WERI-Rb-1 (cell line): ENCODE data around the gene NIPAL3.

Experiments used
- DNase-seq: peaks from one replicate; pipeline ENCODE4 v3.0.0-alpha.2; 2020
- H3K27ac ChIP-seq: fragments of 250-450 bp; sonication (Bioruptor Pico); 2 replicates; pipeline ENCODE4 v1.5.1; 2020; ENCODE audit warnings: mild to moderate bottlenecking, moderate library complexity
- H3K27me3 ChIP-seq: fragments of 250-450 bp; sonication (Bioruptor Pico); 2 replicates; pipeline ENCODE4 v1.5.1; 2021; ENCODE audit warnings: mild to moderate bottlenecking, low read depth, moderate library complexity; ENCODE audit not compliant: insufficient read depth, severe bottlenecking
- H3K36me3 ChIP-seq: fragments of 250-450 bp; sonication (Bioruptor Pico); 2 replicates; pipeline ENCODE4 v1.5.1; 2020; ENCODE audit warnings: mild to moderate bottlenecking, moderate library complexity
- H3K4me3 ChIP-seq: 2 replicates; pipeline ENCODE4 v1.5.1; 2011; ENCODE audit warnings: low read depth, mild to moderate bottlenecking, control low read depth, low read length
- H3K9me3 ChIP-seq: fragments of 250-450 bp; sonication (Bioruptor Pico); 2 replicates; pipeline ENCODE4 v1.5.1; 2021; ENCODE audit warnings: mild to moderate bottlenecking, moderate library complexity; ENCODE audit not compliant: severe bottlenecking
- TF ChIP-seq, protein P1 (sequence below): IDR thresholded peaks from 2 replicates; pipeline ENCODE4 v1.5.1; 2011; ENCODE audit warnings: low read depth, mild to moderate bottlenecking, control low read depth, inconsistent platforms, low read length

The NIPAL3 gene

DNA sequence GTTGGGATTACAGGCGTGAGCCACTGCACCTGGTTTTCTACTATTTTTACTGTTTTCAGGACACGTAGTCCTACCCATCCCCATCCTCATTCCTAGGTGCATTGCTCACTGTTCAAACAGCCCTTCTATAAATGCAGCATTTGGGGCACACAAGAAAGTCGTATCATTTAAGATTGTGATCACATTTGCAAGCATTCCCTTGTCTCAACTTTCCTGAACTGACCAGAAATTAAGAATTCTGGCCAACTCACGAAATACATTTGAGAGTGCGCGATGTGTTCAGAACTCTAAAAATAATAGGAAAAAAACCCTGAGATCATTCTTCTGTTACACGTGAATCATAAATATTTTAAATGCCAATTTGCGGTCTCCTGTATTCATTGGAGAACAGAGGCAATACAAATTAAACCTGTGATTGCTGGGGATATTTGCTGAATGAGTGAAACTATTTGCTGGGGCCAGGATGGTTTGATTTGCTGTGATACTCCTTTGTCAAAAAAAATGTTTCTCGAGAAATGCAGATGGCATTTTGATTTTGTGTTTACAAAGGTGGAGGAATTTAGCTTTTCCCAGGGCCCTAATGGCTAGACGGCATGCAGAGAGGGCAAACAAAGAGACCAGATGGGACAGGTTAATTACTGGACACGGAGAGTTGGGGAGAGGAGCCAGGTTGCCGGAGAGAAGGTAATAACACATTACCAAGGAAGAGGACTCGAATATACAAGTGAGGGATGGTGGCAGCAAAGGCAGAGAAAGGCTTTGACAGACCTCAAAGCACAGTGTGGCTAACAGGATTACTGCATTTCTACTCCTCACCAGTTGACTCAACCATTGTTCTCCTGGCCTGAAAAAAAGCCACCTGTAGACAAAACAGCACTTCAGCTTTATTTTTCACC, 40.5 kb upstream of the NIPAL3 start:
- TF ChIP-seq, protein P1, sequence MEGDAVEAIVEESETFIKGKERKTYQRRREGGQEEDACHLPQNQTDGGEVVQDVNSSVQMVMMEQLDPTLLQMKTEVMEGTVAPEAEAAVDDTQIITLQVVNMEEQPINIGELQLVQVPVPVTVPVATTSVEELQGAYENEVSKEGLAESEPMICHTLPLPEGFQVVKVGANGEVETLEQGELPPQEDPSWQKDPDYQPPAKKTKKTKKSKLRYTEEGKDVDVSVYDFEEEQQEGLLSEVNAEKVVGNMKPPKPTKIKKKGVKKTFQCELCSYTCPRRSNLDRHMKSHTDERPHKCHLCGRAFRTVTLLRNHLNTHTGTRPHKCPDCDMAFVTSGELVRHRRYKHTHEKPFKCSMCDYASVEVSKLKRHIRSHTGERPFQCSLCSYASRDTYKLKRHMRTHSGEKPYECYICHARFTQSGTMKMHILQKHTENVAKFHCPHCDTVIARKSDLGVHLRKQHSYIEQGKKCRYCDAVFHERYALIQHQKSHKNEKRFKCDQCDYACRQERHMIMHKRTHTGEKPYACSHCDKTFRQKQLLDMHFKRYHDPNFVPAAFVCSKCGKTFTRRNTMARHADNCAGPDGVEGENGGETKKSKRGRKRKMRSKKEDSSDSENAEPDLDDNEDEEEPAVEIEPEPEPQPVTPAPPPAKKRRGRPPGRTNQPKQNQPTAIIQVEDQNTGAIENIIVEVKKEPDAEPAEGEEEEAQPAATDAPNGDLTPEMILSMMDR = no peak
- H3K27me3 ChIP-seq = no peaks in the 10 kb centered on the region
- no peak for DNase-seq
- H3K9me3 ChIP-seq = no peaks in the 10 kb centered on the region
- H3K36me3 ChIP-seq = 0 out of 2 replicates have a peak, but pooled peaks cover 8% of the 10 kb centered on the region
- no peak overlapping the region for H3K4me3 ChIP-seq
- H3K27ac ChIP-seq = peak overlapping the region; percentile 41

GRCh38 chr1:24379733-24380315, 35.8 kb upstream of the NIPAL3 start:
- peaks cover 11% of the 10 kb centered on the region; the same call in 1 of the 2 replicates for H3K36me3 ChIP-seq
- TF ChIP-seq, protein P1 = no peak
- DNase-seq = no peak
- no peak overlapping the region for H3K27ac ChIP-seq
- H3K27me3 ChIP-seq = no peaks in the 10 kb centered on the region
- no peak overlapping the region for H3K4me3 ChIP-seq
- no peaks in the 10 kb centered on the region for H3K9me3 ChIP-seq

DNA sequence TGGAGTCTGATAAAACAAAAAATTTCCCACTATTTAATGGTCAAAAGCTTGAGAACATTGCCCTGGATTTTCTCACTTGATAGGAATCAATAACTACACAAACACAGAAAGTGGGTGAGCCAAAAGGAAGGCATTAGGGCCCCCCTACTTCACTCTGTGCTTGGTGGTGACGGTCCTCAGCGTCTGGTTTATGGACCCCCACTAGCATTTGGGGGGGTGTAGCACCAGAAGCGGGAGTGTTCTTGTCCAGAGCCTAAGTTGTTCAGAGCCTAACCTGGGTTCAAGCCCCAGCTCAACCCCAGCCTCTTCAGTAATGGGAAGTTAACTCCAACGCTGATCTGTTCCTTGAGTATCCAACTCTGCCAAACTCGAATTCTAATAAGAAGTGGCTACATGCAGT, 35.1 kb upstream of the NIPAL3 start:
- no peaks in the 10 kb centered on the region for H3K27me3 ChIP-seq
- H3K4me3 ChIP-seq = no peak overlapping the region
- DNase-seq = no peak
- no peak overlapping the region for H3K27ac ChIP-seq
- H3K36me3 ChIP-seq = peaks cover 11% of the 10 kb centered on the region; the same call in 1 of the 2 replicates
- TF ChIP-seq, protein P1 = no peak
- no peaks in the 10 kb centered on the region for H3K9me3 ChIP-seq

DNA sequence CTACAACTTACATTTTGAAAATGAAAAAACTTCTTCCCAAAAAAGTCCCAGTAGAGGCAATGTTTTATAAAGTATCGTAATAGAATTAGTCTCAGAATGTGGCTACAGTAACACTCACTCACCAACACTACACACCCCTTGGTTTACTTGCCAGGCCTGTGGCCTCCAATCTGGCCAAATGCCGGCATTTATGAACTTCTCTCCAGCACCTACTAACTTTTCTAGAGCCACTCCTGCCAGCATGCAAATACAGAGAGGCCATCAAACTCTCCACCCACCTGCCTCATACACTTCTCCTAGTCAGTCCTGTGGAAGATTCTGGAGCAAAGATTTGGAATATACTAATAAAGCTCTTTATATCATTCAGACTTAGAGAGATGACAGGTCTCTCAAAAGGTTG, 34.3 kb upstream of the NIPAL3 start:
- no peak overlapping the region for H3K4me3 ChIP-seq
- H3K9me3 ChIP-seq = no peaks in the 10 kb centered on the region
- DNase-seq = no peak
- H3K27ac ChIP-seq = no peak overlapping the region
- H3K27me3 ChIP-seq = no peaks in the 10 kb centered on the region
- peaks cover 11% of the 10 kb centered on the region; the same call in 1 of the 2 replicates for H3K36me3 ChIP-seq
- TF ChIP-seq, protein P1 = no peak

GRCh38 chr1:24382165-24382577, 33.4 kb upstream of the NIPAL3 start:
- Histone ChIP-seq H3K36me3 (peaks cover 11% of the 10 kb centered on the region; the same call in 1 of the 2 replicates), H3K9me3 (no peaks in the 10 kb centered on the region), H3K27me3 (no peaks in the 10 kb centered on the region), H3K27ac (no peak overlapping the region), H3K4me3 (no peak overlapping the region)
- TF ChIP-seq, protein P1 = no peak
- DNase-seq = no peak
